ENCODE results near the gene SNX18.

Gene SNX18

GRCh38 chr5:54594181-54594580 lies 76.6 kb downstream of the SNX18 start:
- no peak overlapping the region for H3K4me3 ChIP-seq (ENCODE audit: low read length)
- TF ChIP-seq, protein P1, sequence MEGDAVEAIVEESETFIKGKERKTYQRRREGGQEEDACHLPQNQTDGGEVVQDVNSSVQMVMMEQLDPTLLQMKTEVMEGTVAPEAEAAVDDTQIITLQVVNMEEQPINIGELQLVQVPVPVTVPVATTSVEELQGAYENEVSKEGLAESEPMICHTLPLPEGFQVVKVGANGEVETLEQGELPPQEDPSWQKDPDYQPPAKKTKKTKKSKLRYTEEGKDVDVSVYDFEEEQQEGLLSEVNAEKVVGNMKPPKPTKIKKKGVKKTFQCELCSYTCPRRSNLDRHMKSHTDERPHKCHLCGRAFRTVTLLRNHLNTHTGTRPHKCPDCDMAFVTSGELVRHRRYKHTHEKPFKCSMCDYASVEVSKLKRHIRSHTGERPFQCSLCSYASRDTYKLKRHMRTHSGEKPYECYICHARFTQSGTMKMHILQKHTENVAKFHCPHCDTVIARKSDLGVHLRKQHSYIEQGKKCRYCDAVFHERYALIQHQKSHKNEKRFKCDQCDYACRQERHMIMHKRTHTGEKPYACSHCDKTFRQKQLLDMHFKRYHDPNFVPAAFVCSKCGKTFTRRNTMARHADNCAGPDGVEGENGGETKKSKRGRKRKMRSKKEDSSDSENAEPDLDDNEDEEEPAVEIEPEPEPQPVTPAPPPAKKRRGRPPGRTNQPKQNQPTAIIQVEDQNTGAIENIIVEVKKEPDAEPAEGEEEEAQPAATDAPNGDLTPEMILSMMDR (conservative IDR thresholded peaks at IDR 0.05; ENCODE audit: low read depth, low read length), result no peak
- no peak for DNase-seq (ENCODE audit: low read depth)

DNA sequence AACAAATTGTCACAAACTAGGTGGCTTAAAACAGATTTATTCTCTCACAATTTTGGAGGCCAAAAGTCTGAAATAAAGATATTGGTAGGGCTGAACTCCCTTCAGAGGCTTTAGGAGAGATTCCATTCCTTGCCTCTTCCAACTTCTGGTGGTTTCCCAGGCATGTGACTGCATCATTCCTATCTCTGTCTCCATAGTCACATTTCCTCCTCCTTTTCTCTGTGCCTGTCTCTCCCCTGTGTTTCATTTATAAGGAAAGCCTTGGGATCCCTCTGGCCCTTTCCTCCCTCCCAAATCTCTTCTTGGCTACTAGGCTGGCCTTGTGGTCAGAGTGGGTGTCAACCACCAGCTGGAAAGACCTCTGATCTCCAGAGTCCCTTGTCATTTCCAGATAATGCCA lies 78.2 kb downstream of the SNX18 start:
- TF ChIP-seq, protein P1 (conservative IDR thresholded peaks at IDR 0.05; ENCODE audit: low read depth, low read length), result no peak
- H3K4me3 ChIP-seq (ENCODE audit: low read length), result no peak overlapping the region
- no peak for DNase-seq (ENCODE audit: low read depth)
